CD4-positive, alpha-beta memory T cell (primary cell): ENCODE results near the gene ETV2. TPM values are rescaled to one million over a fixed set of nuclear protein-coding genes. Genes with fewer than 3 reads are reported as not detected.
A peak's percentile ranks its signal among the peaks of the same experiment; 100 is the strongest.
"Not testable (repeated sequence)": the region's sequence is repeated elsewhere in the genome, so short reads cannot be mapped to it uniquely, and the experiment has no call there.

Source experiments
- CTCF ChIA-PET: fragments of 350-600 bp; sonication (Branson Sonifier 250); formaldehyde crosslinking; loops from one replicate; lab custom pipeline; 2021; ENCODE audit warnings: inconsistent platforms; ENCODE audit not compliant: partially characterized antibody; lab: Charles Lee
- POLR2A ChIA-PET: fragments of 350-600 bp; sonication (Branson Sonifier 250); formaldehyde crosslinking; loops from one replicate; lab custom pipeline; 2021; ENCODE audit not compliant: partially characterized antibody; lab: Charles Lee
- DNase-seq, 5 donors: peaks; one replicate each; pipeline versions ENCODE4 v3.0.0 to v3.0.0-alpha.2; 2020 to 2022; ENCODE audit warnings: mixed read lengths in 1 of 5
- H3K27ac ChIP-seq: one replicate; pipeline ENCODE4 v1.7.0; 2013; ENCODE audit warnings: low read depth, low read length
- H3K27me3 ChIP-seq: 2 replicates; pipeline ENCODE4 v1.7.0; 2013; ENCODE audit warnings: mild to moderate bottlenecking, low read length, moderate library complexity; ENCODE audit not compliant: insufficient read depth
- H3K36me3 ChIP-seq: 2 replicates; pipeline ENCODE4 v1.7.0; 2013; ENCODE audit warnings: mild to moderate bottlenecking, low read length, moderate library complexity; ENCODE audit not compliant: insufficient read depth
- H3K4me1 ChIP-seq: 2 replicates; pipeline ENCODE4 v1.7.0; 2013; ENCODE audit warnings: mild to moderate bottlenecking, low read length, moderate library complexity; ENCODE audit not compliant: insufficient read depth
- H3K4me3 ChIP-seq, 2 donors: one replicate each; pipeline ENCODE4 v1.7.0; 2013; ENCODE audit warnings: low read length in 2 of 2, mild to moderate bottlenecking in 1 of 2
- H3K9me3 ChIP-seq, 2 donors: one replicate each; pipeline ENCODE4 v1.7.0; 2013; ENCODE audit warnings: low read length in 2 of 2, control low read depth in 1 of 2; ENCODE audit not compliant: control insufficient read depth in 1 of 2
- H3K27ac Mint-ChIP-seq, 7 donors: one replicate each; pipeline ENCODE4 v1.8.0; 2020 to 2021; ENCODE audit warnings: mixed read lengths in 7 of 7, mild to moderate bottlenecking in 6 of 7, inconsistent platforms in 3 of 7, moderate library complexity in 3 of 7
- H3K27me3 Mint-ChIP-seq, 2 donors: one replicate each; pipeline ENCODE4 v1.8.0; 2020 to 2021; ENCODE audit warnings: mixed read lengths in 2 of 2
- H3K36me3 Mint-ChIP-seq, 2 donors: one replicate each; pipeline ENCODE4 v1.8.0; 2020 to 2021; ENCODE audit warnings: mixed read lengths in 2 of 2, inconsistent platforms in 1 of 2, mild to moderate bottlenecking in 1 of 2
- H3K4me1 Mint-ChIP-seq, 4 donors: one replicate each; pipeline ENCODE4 v1.8.0; 2020 to 2021; ENCODE audit warnings: mixed read lengths in 4 of 4, mild to moderate bottlenecking in 1 of 4
- H3K4me3 Mint-ChIP-seq, 8 donors: one replicate each; pipeline ENCODE4 v1.8.0; 2020 to 2021; ENCODE audit warnings: mixed read lengths in 8 of 8, mild to moderate bottlenecking in 7 of 8, moderate library complexity in 6 of 8, inconsistent platforms in 3 of 8
- H3K9me3 Mint-ChIP-seq, 8 donors: one replicate each; pipeline ENCODE4 v1.8.0; 2020 to 2021; ENCODE audit warnings: mixed read lengths in 8 of 8, mild to moderate bottlenecking in 5 of 8, inconsistent platforms in 3 of 8, moderate library complexity in 1 of 8
- intact Hi-C: fragments of 100-400 bp; cut with micrococcal nuclease; formaldehyde crosslinking; loops from one replicate; pipeline ENCODE4 v1.15.1; 2023
- polyA plus RNA-seq, 2 donors: library from polyadenylated mRNA; unstranded; fragments of 300-500 nt; fragmentation: Illumina TruSeq; gene quantifications; one replicate each; pipeline ENCODE4 v1.2.3, GENCODE V29; 2021
- total RNA-seq, 2 experiments: library from RNA; stranded (reverse); gene quantifications; one replicate each; pipeline ENCODE4 v1.2.3, GENCODE V29; 2021

ETV2 gene
- total and polyA plus RNA-seq, 4 experiments from 2014 or later, result 1.1 to 1.3 (median 1.2) TPM; not detected in 1

- peaks cover 0 to 12% (median 4%) of the 10 kb centered on the region in 8 donors for H3K9me3 Mint-ChIP-seq
- intact Hi-C loops, H3K4me3 ChIP-seq, H3K9me3 ChIP-seq, H3K27ac Mint-ChIP-seq, H3K27me3 Mint-ChIP-seq, H3K4me1 Mint-ChIP-seq, CTCF ChIA-PET, H3K36me3 ChIP-seq, H3K36me3 Mint-ChIP-seq, H3K27me3 ChIP-seq, H3K4me3 Mint-ChIP-seq, H3K27ac ChIP-seq, H3K4me1 ChIP-seq, DNase-seq: not testable (repeated sequence)
- POLR2A ChIA-PET, result interaction anchor here (0.7 kb wide), 1 partner anchor 56 kb away, joined by 3 read pairs; no protein-coding TSS in a partner anchor
These were observed 37.1 kb upstream of the ETV2 start for GRCh38 chr19:35604436-35604835.

GRCh38 chr19:35607170-35607569, 34.4 kb upstream of the ETV2 start:
- H3K4me1 Mint-ChIP-seq, result peaks cover 16 to 34% (median 22%) of the 10 kb centered on the region in 4 donors
- H3K4me3 ChIP-seq, H3K27me3 Mint-ChIP-seq, DNase-seq, H3K36me3 Mint-ChIP-seq, H3K27ac Mint-ChIP-seq, H3K4me3 Mint-ChIP-seq, intact Hi-C loops, H3K27ac ChIP-seq, H3K27me3 ChIP-seq, H3K9me3 ChIP-seq, H3K36me3 ChIP-seq: not testable (repeated sequence)
- CTCF ChIA-PET, result interaction anchor here (1.8 kb wide), 1 partner anchor 20 kb away, joined by 3 read pairs; no protein-coding TSS in a partner anchor
- POLR2A ChIA-PET, result interaction anchor here (1.0 kb wide), 1 partner anchor 41 kb away, joined by 3 read pairs; the partner anchor contains the start of gene COX6B1
- H3K4me1 ChIP-seq, result peaks cover 26% of the 10 kb centered on the region
- H3K9me3 Mint-ChIP-seq, result peaks cover 0 to 12% (median 4%) of the 10 kb centered on the region in 8 donors

- Histone ChIP-seq H3K36me3 (no peaks in the 10 kb centered on the region), H3K9me3 (no peaks in the 10 kb centered on the region), H3K27ac (no peak overlapping the region), H3K4me3 (no peak overlapping the region), H3K27me3 (no peaks in the 10 kb centered on the region), H3K4me1 (peaks cover 29% of the 10 kb centered on the region)
- H3K27me3 Mint-ChIP-seq, result peaks cover 0 to 1% of the 10 kb centered on the region in 2 donors
- POLR2A ChIA-PET, result interaction anchor here (1.0 kb wide), 1 partner anchor 41 kb away, joined by 3 read pairs; the partner anchor contains the start of gene COX6B1
- H3K4me3 Mint-ChIP-seq, result no peak overlapping the region
- peaks cover 16 to 39% (median 26%) of the 10 kb centered on the region in 4 donors for H3K4me1 Mint-ChIP-seq
- peaks cover 0 to 12% (median 5%) of the 10 kb centered on the region in 8 donors for H3K9me3 Mint-ChIP-seq
- H3K27ac Mint-ChIP-seq, result peak overlapping the region in 1 of 7 donors; percentile 25
- peaks cover 3% of the 10 kb centered on the region in 2 donors for H3K36me3 Mint-ChIP-seq
- no peak for DNase-seq
- intact Hi-C loops, result no loop called here
- CTCF ChIA-PET, result interaction anchor here (0.9 to 1.8 kb wide), 2 partner anchors 20 to 60 kb away, joined by 3 read pairs; no protein-coding TSS in a partner anchor
These were observed 33.9 kb upstream of the ETV2 start for GRCh38 chr19:35607661-35608060.

GRCh38 chr19:35608251-35608650, 33.3 kb upstream of the ETV2 start:
- no peak for DNase-seq
- no peak overlapping the region for H3K27ac ChIP-seq
- ChIA-PET CTCF (interaction anchor here (0.9 to 1.8 kb wide), 2 partner anchors 21 to 60 kb away, joined by 3 read pairs; no protein-coding TSS in a partner anchor), POLR2A (no interaction called here)
- peaks cover 0 to 12% (median 5%) of the 10 kb centered on the region in 8 donors for H3K9me3 Mint-ChIP-seq
- H3K9me3 ChIP-seq, result no peaks in the 10 kb centered on the region
- peaks cover 0 to 1% of the 10 kb centered on the region in 2 donors for H3K27me3 Mint-ChIP-seq
- intact Hi-C loops, result no loop called here
- peaks cover 34% of the 10 kb centered on the region for H3K4me1 ChIP-seq
- peak overlapping the region in 2 of 8 donors; percentile 12 to 40 for H3K4me3 Mint-ChIP-seq
- H3K36me3 ChIP-seq, result no peaks in the 10 kb centered on the region
- peaks cover 3% of the 10 kb centered on the region in 2 donors for H3K36me3 Mint-ChIP-seq
- H3K27ac Mint-ChIP-seq, result peak overlapping the region in 1 of 7 donors; percentile 41
- no peak overlapping the region for H3K4me3 ChIP-seq
- peaks cover 16 to 45% (median 27%) of the 10 kb centered on the region in 4 donors for H3K4me1 Mint-ChIP-seq
- no peaks in the 10 kb centered on the region for H3K27me3 ChIP-seq

- H3K27me3 ChIP-seq, result no peaks in the 10 kb centered on the region
- H3K4me1 ChIP-seq, result peaks cover 39% of the 10 kb centered on the region
- Mint-ChIP-seq H3K27me3 (no peaks in the 10 kb centered on the region), H3K27ac (peak overlapping the region; percentile 76 to 98 (median 91)), H3K4me3 (peak overlapping the region in 7 of 8 donors; percentile 19 to 82 (median 65)), H3K9me3 (peaks cover 0 to 12% (median 5%) of the 10 kb centered on the region in 8 donors), H3K4me1 (peaks cover 17 to 53% (median 28%) of the 10 kb centered on the region in 4 donors), H3K36me3 (peaks cover 3 to 6% of the 10 kb centered on the region in 2 donors)
- ChIA-PET CTCF (interaction anchor here (1.3 to 1.4 kb wide), 3 partner anchors 18 to 38 kb away, joined by 4 to 7 read pairs (median 5); partner anchors contain the start of gene COX6B1), POLR2A (interaction anchor here (0.9 to 1.7 kb wide), 6 partner anchors 13 to 147 kb away, joined by 3 to 13 read pairs (median 4); partner anchors contain the start of gene COX6B1)
- peak overlapping the region in 1 of 2 donors; percentile 13 for H3K4me3 ChIP-seq
- no peaks in the 10 kb centered on the region for H3K9me3 ChIP-seq
- DNase-seq, result peak; percentile 26 to 58 (median 48)
- intact Hi-C loops, result no loop called here
- peak overlapping the region; percentile 49 for H3K27ac ChIP-seq
- H3K36me3 ChIP-seq, result no peaks in the 10 kb centered on the region
These were observed 31.6 kb upstream of the ETV2 start for GRCh38 chr19:35609851-35610353.

GRCh38 chr19:35612224-35612558, 29.4 kb upstream of the ETV2 start:
- Mint-ChIP-seq H3K36me3 (peaks cover 8 to 14% of the 10 kb centered on the region in 2 donors), H3K27ac (peak overlapping the region; percentile 85 to 98 (median 95)), H3K9me3 (peaks cover 0 to 9% (median 4%) of the 10 kb centered on the region in 8 donors), H3K4me3 (peak overlapping the region; percentile 82 to 96 (median 86)), H3K4me1 (peaks cover 17 to 53% (median 28%) of the 10 kb centered on the region in 4 donors), H3K27me3 (no peaks in the 10 kb centered on the region)
- CTCF ChIA-PET, result interaction anchor here (1.7 kb wide), 1 partner anchor 36 kb away, joined by 7 read pairs; the partner anchor contains the start of gene COX6B1
- H3K27ac ChIP-seq, result peak overlapping the region; percentile 72
- no peak for DNase-seq
- H3K27me3 ChIP-seq, result no peaks in the 10 kb centered on the region
- POLR2A ChIA-PET, result interaction anchor here (0.9 to 4.0 kb wide), 6 partner anchors 10 to 90 kb away, joined by 3 to 51 read pairs (median 7); partner anchors contain the start of genes COX6B1 and ETV2
- H3K9me3 ChIP-seq, result no peaks in the 10 kb centered on the region
- no peaks in the 10 kb centered on the region for H3K36me3 ChIP-seq
- H3K4me3 ChIP-seq, result peak overlapping the region; percentile 74 to 89
- intact Hi-C loops, result loop anchor here (1.0 kb wide), 4 partner anchors 16 to 67 kb away; partner anchors contain the start of genes COX6B1 and TMEM147
- peaks cover 39% of the 10 kb centered on the region for H3K4me1 ChIP-seq
